Measurements from ENCODE around the gene ZBTB7B. TPM values are rescaled to one million over a fixed set of nuclear protein-coding genes. Genes with fewer than 3 reads are reported as not detected.
A peak's percentile ranks its signal among the peaks of the same experiment; 100 is the strongest.

Gene ZBTB7B
- total and polyA plus RNA-seq, 9 of the 15 experiments (the other 6 are each of a cell fraction or from before 2014, with no cell fraction given), result 0.04 to 46.5 (median 15.2) TPM

DNA sequence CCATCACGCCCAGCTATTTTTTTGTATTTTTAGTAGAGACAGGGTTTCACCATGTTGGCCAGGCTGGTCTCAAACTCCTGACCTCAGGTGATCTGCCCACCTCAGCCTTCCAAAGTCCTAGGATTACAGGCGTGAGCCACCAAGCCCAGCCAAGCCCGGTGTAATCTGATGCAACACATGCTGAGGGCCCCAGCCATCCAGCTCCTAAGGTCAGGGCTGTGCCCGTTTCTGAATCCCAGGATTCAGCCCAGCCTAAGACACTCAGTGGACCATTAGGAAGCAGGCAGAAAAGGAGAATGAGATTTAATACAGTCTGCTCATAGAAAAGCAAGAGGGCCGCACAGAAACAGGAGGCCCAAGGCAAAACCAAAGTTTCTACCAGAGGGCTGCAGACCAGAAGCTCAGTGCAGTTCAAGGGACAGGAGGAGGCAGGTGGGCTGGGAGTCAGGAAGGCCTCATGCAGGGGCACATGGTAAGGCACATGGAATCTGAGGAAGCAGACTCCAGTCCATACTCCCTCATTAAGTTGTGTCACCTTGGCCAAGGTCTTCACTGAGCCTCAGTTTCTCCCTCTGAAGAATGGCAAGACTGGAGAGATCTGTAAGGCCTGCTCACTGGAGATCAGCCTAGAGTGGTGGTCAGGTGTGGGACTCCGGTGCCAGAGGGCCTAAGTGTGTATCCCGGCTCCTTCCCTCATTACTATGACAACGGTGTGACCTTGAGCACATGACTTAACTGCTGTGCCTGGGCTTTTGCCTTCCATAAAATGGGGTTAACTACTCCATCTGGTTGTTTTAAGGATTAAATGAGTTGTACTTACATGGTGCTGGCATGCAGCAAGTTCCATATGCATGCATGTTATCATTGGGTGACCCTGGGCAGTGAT is 46.1 kb downstream of the ZBTB7B start:
- peaks cover 4% of the 10 kb centered on the region for H3K9me1 ChIP-seq (ENCODE audit: control insufficient read depth, insufficient read depth, low read length)
- H3K36me3 ChIP-seq (ENCODE audit: control insufficient read depth, insufficient read depth, low read length), result peaks cover 5% of the 10 kb centered on the region; the same call in 1 of the 3 replicates
- no peak for DNase-seq (ENCODE audit: extremely low read depth in 1 of 4, low spot score in 3 of 4)
- H3K4me1 ChIP-seq (replicated peaks in 1 of 2; ENCODE audit: control insufficient read depth in 2 of 2, insufficient read depth in 2 of 2, low read length in 2 of 2), result peaks cover 34 to 58% of the 10 kb centered on the region in 2 experiments
- peaks cover 19% of the 10 kb centered on the region for H3K79me2 ChIP-seq (ENCODE audit: control insufficient read depth, insufficient read depth, low read length)
- ATAC-seq, result no peak
- peak overlapping the region in 1 of 2 experiments; percentile 84; a peak in 1 of 4 replicates for H3K9ac ChIP-seq (ENCODE audit: insufficient read depth in 1 of 2, low read depth in 2 of 2, low read length in 2 of 2)
- 55% methylated on average over 8 of the region's 8 CpGs for WGBS (ENCODE audit: insufficient coverage, low coverage, missing lambda C conversion rate)
- no TSS peak for BruUV-seq (replicated peaks)
- in situ Hi-C loops (cut with MboI) (no loop called here), intact Hi-C loops (cut with micrococcal nuclease) (loop anchor here (5.0 kb wide), 2 partner anchors 34 to 46 kb away; partner anchors contain the start of gene ZBTB7B)
- H3K27ac ChIP-seq (ENCODE audit: extremely low read depth, low read depth, low read length), result 0 out of 3 replicates have a peak overlapping the region, but pooled peaks have one; percentile 43
- H3K9me3 ChIP-seq (replicated peaks; ENCODE audit: control insufficient read depth, insufficient read depth, low read depth, low read length), result no peaks in the 10 kb centered on the region
- ChIA-PET CTCF (ENCODE audit: low intra/inter-chr PET ratio) (no interaction called here), POLR2A (interaction anchor here (0.5 to 1.2 kb wide), 4 partner anchors 57 to 1746 kb away, joined by 3 to 4 read pairs (median 4); partner anchors contain the start of gene SHC1)
- no peak overlapping the region for H3K4me3 ChIP-seq
- H4K20me1 ChIP-seq (replicated peaks; ENCODE audit: control insufficient read depth, insufficient read depth, low read length), result peaks cover 6% of the 10 kb centered on the region; the same call in 1 of the 2 replicates
- peak overlapping the region; percentile 62 for H2AFZ ChIP-seq (ENCODE audit: low read depth, low read length)
- no peaks in the 10 kb centered on the region for H3K27me3 ChIP-seq (ENCODE audit: control insufficient read depth in 2 of 2, insufficient read depth in 2 of 2, low read length in 2 of 2)
- no peak for FAIRE-seq
- no peak overlapping the region for H3K4me2 ChIP-seq (ENCODE audit: insufficient read depth, low read length)
- no peak for TF ChIP-seq PRMT5 (CRISPR knock-in tag; IDR thresholded peaks at IDR 0.05)
- no peak for TF ChIP-seq EHMT2 (IDR thresholded peaks at IDR 0.05)
- TF ChIP-seq DACH1 (IDR thresholded peaks at IDR 0.05; ENCODE audit: partially characterized antibody), result no peak
- no peak for TF ChIP-seq MEIS2 (IDR thresholded peaks at IDR 0.05; ENCODE audit: partially characterized antibody)
- TF ChIP-seq, protein P1, sequence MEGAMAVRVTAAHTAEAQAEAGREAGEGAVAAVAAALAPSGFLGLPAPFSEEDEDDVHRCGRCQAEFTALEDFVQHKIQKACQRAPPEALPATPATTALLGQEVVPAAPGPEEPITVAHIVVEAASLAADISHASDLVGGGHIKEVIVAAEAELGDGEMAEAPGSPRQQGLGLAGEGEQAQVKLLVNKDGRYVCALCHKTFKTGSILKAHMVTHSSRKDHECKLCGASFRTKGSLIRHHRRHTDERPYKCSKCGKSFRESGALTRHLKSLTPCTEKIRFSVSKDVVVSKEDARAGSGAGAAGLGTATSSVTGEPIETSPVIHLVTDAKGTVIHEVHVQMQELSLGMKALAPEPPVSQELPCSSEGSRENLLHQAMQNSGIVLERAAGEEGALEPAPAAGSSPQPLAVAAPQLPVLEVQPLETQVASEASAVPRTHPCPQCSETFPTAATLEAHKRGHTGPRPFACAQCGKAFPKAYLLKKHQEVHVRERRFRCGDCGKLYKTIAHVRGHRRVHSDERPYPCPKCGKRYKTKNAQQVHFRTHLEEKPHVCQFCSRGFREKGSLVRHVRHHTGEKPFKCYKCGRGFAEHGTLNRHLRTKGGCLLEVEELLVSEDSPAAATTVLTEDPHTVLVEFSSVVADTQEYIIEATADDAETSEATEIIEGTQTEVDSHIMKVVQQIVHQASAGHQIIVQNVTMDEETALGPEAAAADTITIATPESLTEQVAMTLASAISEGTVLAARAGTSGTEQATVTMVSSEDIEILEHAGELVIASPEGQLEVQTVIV (CRISPR knock-in tag; IDR thresholded peaks at IDR 0.05; ENCODE audit: borderline replicate concordance), result no peak
- no peak for TF ChIP-seq RBM14 (IDR thresholded peaks at IDR 0.05; ENCODE audit: borderline replicate concordance, insufficient read depth, low read depth, low read length)
- TF ChIP-seq, protein P2, sequence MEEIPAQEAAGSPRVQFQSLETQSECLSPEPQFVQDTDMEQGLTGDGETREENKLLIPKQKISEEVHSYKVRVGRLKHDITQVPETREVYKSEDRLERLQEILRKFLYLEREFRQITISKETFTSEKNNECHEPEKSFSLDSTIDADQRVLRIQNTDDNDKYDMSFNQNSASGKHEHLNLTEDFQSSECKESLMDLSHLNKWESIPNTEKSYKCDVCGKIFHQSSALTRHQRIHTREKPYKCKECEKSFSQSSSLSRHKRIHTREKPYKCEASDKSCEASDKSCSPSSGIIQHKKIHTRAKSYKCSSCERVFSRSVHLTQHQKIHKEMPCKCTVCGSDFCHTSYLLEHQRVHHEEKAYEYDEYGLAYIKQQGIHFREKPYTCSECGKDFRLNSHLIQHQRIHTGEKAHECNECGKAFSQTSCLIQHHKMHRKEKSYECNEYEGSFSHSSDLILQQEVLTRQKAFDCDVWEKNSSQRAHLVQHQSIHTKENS (CRISPR knock-in tag; IDR thresholded peaks at IDR 0.05), result no peak
- no peak for TF ChIP-seq ARID2 (IDR thresholded peaks at IDR 0.05)
- TF ChIP-seq TFAM (CRISPR knock-in tag; conservative IDR thresholded peaks at IDR 0.05), result no peak
- TF ChIP-seq, protein P3, sequence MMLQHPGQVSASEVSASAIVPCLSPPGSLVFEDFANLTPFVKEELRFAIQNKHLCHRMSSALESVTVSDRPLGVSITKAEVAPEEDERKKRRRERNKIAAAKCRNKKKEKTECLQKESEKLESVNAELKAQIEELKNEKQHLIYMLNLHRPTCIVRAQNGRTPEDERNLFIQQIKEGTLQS (IDR thresholded peaks at IDR 0.05), result peak; percentile 33; the same call in 1 of the 2 replicates
- TF ChIP-seq, protein P3 (CRISPR knock-in tag; conservative IDR thresholded peaks at IDR 0.05), result no peak
- no peak for TF ChIP-seq ZNF695 (CRISPR knock-in tag; IDR thresholded peaks at IDR 0.05)
- TF ChIP-seq CEBPB (tag; IDR thresholded peaks at IDR 0.05), result 0 out of 2 replicates have a peak, but pooled peaks have one; percentile 14
- TF ChIP-seq, protein P4, sequence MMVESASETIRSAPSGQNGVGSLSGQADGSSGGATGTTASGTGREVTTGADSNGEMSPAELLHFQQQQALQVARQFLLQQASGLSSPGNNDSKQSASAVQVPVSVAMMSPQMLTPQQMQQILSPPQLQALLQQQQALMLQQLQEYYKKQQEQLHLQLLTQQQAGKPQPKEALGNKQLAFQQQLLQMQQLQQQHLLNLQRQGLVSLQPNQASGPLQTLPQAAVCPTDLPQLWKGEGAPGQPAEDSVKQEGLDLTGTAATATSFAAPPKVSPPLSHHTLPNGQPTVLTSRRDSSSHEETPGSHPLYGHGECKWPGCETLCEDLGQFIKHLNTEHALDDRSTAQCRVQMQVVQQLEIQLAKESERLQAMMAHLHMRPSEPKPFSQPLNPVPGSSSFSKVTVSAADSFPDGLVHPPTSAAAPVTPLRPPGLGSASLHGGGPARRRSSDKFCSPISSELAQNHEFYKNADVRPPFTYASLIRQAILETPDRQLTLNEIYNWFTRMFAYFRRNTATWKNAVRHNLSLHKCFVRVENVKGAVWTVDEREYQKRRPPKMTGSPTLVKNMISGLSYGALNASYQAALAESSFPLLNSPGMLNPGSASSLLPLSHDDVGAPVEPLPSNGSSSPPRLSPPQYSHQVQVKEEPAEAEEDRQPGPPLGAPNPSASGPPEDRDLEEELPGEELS (CRISPR knock-in tag; IDR thresholded peaks at IDR 0.05; ENCODE audit: borderline replicate concordance), result no peak

Data from K562 (cell line).